Neural cell (in vitro differentiated cells): Measurements from ENCODE around the gene RUNX3. TPM values are rescaled to one million over a fixed set of nuclear protein-coding genes. Genes with fewer than 3 reads are reported as not detected.

ENCODE experiments used
- H2AFZ ChIP-seq: fragments of 200-600, 300-800 bp; sonication (generic), shearing (Covaris generic); 2 replicates; pipeline ENCODE4 v1.6.0; 2014; ENCODE audit warnings: low read depth, mild to moderate bottlenecking, antibody characterized with exemption, low read length, moderate library complexity
- H3F3A ChIP-seq: fragments of 200-600 bp; shearing (Covaris generic); 2 replicates; pipeline ENCODE4 v1.6.1; 2016; ENCODE audit warnings: mild to moderate bottlenecking, moderate library complexity, mixed read lengths, antibody characterized with exemption, low read length; ENCODE audit not compliant: insufficient read depth, poor library complexity, severe bottlenecking
- H3K27ac ChIP-seq: fragments of 200-600, 300-800 bp; sonication (generic), shearing (Covaris generic); 2 replicates; pipeline ENCODE4 v1.5.1; 2014; ENCODE audit warnings: mild to moderate bottlenecking, low read length, moderate library complexity
- H3K27me3 ChIP-seq: fragments of 300-800, 200-600 bp; sonication (generic), shearing (Covaris generic); 2 replicates; pipeline ENCODE4 v1.6.0; 2014; ENCODE audit warnings: mild to moderate bottlenecking, low read depth, low read length, moderate library complexity; ENCODE audit not compliant: insufficient read depth
- H3K36me3 ChIP-seq: fragments of 300-800, 200-600 bp; sonication (generic), shearing (Covaris generic); 2 replicates; pipeline ENCODE4 v1.5.1; 2014; ENCODE audit warnings: mild to moderate bottlenecking, antibody characterized with exemption, low read length, moderate library complexity; ENCODE audit not compliant: insufficient read depth
- H3K4me2 ChIP-seq: fragments of 300-800, 200-600 bp; sonication (generic), shearing (Covaris generic); 2 replicates; pipeline ENCODE4 v1.6.0; 2014; ENCODE audit warnings: mild to moderate bottlenecking, low read length
- H3K4me3 ChIP-seq: fragments of 300-800, 200-600 bp; sonication (generic), shearing (Covaris generic); 2 replicates; pipeline ENCODE4 v1.5.1; 2014; ENCODE audit warnings: mild to moderate bottlenecking, low read length, moderate library complexity
- H3K79me2 ChIP-seq: fragments of 200-600 bp; shearing (Covaris generic); replicated peaks from 2 replicates; pipeline ENCODE4 v1.6.0; 2014; ENCODE audit warnings: mild to moderate bottlenecking, low read length, moderate library complexity; ENCODE audit not compliant: insufficient read depth
- H3K9ac ChIP-seq: fragments of 300-800, 200-600 bp; sonication (generic), shearing (Covaris generic); 2 replicates; pipeline ENCODE4 v1.6.1; 2016; ENCODE audit warnings: mild to moderate bottlenecking, low read length, mixed read lengths
- H3K9me2 ChIP-seq: fragments of 200-600 bp; shearing (Covaris generic); 2 replicates; pipeline ENCODE4 v1.6.1; 2016; ENCODE audit warnings: mild to moderate bottlenecking, low read length, mixed read lengths; ENCODE audit not compliant: insufficient read depth
- H3K9me3 ChIP-seq: fragments of 200-600, 300-800 bp; sonication (generic), shearing (Covaris generic); 2 replicates; pipeline ENCODE4 v1.6.1; 2016; ENCODE audit warnings: mild to moderate bottlenecking, mixed run types, low read length, moderate library complexity, mixed read lengths
- H4K20me1 ChIP-seq: fragments of 200-600 bp; shearing (Covaris generic); 2 replicates; pipeline ENCODE4 v1.6.1; 2016; ENCODE audit warnings: mild to moderate bottlenecking, mixed run types; ENCODE audit not compliant: insufficient read depth
- EP300 ChIP-seq: fragments of 450-650 bp; conservative IDR thresholded peaks from 2 replicates; pipeline ENCODE4 v1.6.1; 2014; ENCODE audit warnings: antibody characterized with exemption, mild to moderate bottlenecking, moderate library complexity; ENCODE audit not compliant: poor library complexity, severe bottlenecking
- EZH2 ChIP-seq: fragments of 200-600, 300-800 bp; shearing (Covaris generic), sonication (generic); IDR thresholded peaks from 2 replicates; pipeline ENCODE4 v1.6.1; 2014; ENCODE audit warnings: antibody characterized with exemption, low read length, borderline replicate concordance, mild to moderate bottlenecking; ENCODE audit not compliant: insufficient read depth, poor library complexity, severe bottlenecking
- MXI1 ChIP-seq: fragments of 450-650 bp; conservative IDR thresholded peaks from 2 replicates; pipeline ENCODE4 v1.6.1; 2014; ENCODE audit warnings: antibody characterized with exemption, mild to moderate bottlenecking; ENCODE audit not compliant: poor library complexity, severe bottlenecking
- POLR2AphosphoS5 ChIP-seq: IDR thresholded peaks from 2 replicates; pipeline ENCODE4 v1.6.1; 2012
- RAD21 ChIP-seq: fragments of 450-650 bp; conservative IDR thresholded peaks from 2 replicates; pipeline ENCODE4 v1.6.1; 2014; ENCODE audit warnings: antibody characterized with exemption, mild to moderate bottlenecking, moderate library complexity
- SMC3 ChIP-seq: fragments of 450-650 bp; conservative IDR thresholded peaks from 2 replicates; pipeline ENCODE4 v1.6.1; 2014; ENCODE audit warnings: antibody characterized with exemption, mild to moderate bottlenecking, moderate library complexity; ENCODE audit not compliant: poor library complexity
- TAF1 ChIP-seq: IDR thresholded peaks from 2 replicates; pipeline ENCODE4 v1.6.1; 2012; ENCODE audit warnings: low read depth
- polyA plus RNA-seq: library from polyadenylated mRNA; depleted of rRNA; stranded (reverse); fragments of >200 nt; gene quantifications from 2 replicates; pipeline ENCODE4 v1.2.3, GENCODE V29; 2014
- TF ChIP-seq, protein P1 (sequence below): fragments of 450-650 bp; IDR thresholded peaks from 2 replicates; pipeline ENCODE4 v1.5.1; 2014; ENCODE audit warnings: antibody characterized with exemption, mild to moderate bottlenecking, moderate library complexity; ENCODE audit not compliant: poor library complexity, severe bottlenecking
- TF ChIP-seq, protein P2 (sequence below): IDR thresholded peaks from 2 replicates; pipeline ENCODE4 v1.6.1; 2012; ENCODE audit warnings: borderline replicate concordance

The RUNX3 gene
- polyA plus RNA-seq, 1 donor from 2014 or later: not detected

DNA sequence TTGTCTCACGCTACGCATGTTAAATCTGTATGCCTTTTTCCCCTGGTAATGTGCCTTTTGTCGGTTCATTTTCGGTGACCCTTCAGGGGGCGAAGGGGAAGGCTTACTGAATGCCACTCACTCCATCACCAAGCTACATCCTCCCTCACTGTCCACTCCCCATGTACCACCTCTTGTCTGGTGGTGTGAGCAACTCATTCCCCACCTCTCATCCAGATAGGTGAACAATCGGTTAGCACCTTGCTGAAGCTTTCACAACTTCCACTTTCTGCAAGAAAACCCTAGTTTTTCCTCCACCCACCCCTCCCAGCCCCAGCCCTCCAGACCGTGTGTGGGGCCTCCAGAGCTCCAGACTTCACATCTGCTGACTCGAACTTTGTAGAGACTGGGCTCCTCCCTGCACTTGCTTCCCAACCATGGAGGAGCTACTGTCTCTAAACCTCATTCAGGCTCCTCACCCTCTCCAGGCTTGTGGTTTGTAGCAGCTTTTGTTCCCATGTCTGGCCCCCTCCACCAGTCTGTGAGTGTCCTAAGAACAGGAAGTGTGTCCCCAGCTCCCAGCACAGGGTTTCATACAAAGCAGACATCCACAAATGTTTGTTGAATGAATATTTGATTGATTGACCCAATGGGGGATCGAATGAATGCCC lies 48.4 kb upstream of the RUNX3 start (continued):
- TF ChIP-seq, protein P1, sequence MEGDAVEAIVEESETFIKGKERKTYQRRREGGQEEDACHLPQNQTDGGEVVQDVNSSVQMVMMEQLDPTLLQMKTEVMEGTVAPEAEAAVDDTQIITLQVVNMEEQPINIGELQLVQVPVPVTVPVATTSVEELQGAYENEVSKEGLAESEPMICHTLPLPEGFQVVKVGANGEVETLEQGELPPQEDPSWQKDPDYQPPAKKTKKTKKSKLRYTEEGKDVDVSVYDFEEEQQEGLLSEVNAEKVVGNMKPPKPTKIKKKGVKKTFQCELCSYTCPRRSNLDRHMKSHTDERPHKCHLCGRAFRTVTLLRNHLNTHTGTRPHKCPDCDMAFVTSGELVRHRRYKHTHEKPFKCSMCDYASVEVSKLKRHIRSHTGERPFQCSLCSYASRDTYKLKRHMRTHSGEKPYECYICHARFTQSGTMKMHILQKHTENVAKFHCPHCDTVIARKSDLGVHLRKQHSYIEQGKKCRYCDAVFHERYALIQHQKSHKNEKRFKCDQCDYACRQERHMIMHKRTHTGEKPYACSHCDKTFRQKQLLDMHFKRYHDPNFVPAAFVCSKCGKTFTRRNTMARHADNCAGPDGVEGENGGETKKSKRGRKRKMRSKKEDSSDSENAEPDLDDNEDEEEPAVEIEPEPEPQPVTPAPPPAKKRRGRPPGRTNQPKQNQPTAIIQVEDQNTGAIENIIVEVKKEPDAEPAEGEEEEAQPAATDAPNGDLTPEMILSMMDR: no peak
- no peak for TF ChIP-seq MXI1

DNA sequence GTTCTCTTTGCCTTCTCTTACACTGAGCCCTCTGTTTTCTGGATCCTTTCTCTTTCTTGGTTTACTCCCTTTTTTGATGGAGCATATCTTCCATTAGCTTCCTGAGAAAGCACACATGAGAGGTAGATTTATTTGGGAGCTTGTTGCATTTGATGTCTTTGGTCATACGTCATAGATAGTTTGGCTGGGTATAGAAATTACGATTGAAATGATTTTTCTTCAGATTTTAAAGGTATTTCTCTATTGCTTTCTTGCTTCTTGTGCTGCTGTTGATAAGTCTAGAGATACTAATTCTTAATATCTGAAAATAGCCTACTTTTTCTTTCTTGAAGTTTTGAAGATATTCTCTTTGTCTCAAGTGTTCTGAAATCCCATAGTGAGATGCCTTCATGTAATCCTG lies 45.3 kb upstream of the RUNX3 start:
- Histone ChIP-seq H3K9me3 (no peaks in the 10 kb centered on the region), H3K9ac (no peak overlapping the region), H3K4me2 (no peak overlapping the region), H3F3A (no peaks in the 10 kb centered on the region), H3K27me3 (no peaks in the 10 kb centered on the region), H2AFZ (no peak overlapping the region), H3K27ac (no peak overlapping the region), H3K36me3 (no peaks in the 10 kb centered on the region), H3K9me2 (no peaks in the 10 kb centered on the region), H4K20me1 (no peaks in the 10 kb centered on the region), H3K4me3 (no peak overlapping the region), H3K79me2 (no peaks in the 10 kb centered on the region)
- no peak for TF ChIP-seq TAF1
- TF ChIP-seq RAD21: no peak
- TF ChIP-seq MXI1: no peak
- no peak for TF ChIP-seq EZH2
- TF ChIP-seq EP300: no peak
- TF ChIP-seq, protein P2, sequence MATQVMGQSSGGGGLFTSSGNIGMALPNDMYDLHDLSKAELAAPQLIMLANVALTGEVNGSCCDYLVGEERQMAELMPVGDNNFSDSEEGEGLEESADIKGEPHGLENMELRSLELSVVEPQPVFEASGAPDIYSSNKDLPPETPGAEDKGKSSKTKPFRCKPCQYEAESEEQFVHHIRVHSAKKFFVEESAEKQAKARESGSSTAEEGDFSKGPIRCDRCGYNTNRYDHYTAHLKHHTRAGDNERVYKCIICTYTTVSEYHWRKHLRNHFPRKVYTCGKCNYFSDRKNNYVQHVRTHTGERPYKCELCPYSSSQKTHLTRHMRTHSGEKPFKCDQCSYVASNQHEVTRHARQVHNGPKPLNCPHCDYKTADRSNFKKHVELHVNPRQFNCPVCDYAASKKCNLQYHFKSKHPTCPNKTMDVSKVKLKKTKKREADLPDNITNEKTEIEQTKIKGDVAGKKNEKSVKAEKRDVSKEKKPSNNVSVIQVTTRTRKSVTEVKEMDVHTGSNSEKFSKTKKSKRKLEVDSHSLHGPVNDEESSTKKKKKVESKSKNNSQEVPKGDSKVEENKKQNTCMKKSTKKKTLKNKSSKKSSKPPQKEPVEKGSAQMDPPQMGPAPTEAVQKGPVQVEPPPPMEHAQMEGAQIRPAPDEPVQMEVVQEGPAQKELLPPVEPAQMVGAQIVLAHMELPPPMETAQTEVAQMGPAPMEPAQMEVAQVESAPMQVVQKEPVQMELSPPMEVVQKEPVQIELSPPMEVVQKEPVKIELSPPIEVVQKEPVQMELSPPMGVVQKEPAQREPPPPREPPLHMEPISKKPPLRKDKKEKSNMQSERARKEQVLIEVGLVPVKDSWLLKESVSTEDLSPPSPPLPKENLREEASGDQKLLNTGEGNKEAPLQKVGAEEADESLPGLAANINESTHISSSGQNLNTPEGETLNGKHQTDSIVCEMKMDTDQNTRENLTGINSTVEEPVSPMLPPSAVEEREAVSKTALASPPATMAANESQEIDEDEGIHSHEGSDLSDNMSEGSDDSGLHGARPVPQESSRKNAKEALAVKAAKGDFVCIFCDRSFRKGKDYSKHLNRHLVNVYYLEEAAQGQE: no peak
- TF ChIP-seq SMC3: no peak
- TF ChIP-seq POLR2AphosphoS5: no peak
- TF ChIP-seq, protein P1: no peak
